OCI-LY3 (cell line): Measurements from ENCODE around the gene TTC7B.

Experiments used
- EZH2phosphoT487 ChIP-seq: fragments of 200-600 bp; shearing (Covaris generic); IDR thresholded peaks from 2 replicates; pipeline ENCODE4 v1.6.1; 2018; ENCODE audit warnings: antibody characterized with exemption, mixed run types, low read depth
- TF ChIP-seq, protein P1 (sequence below): fragments of 200-600, 300-600 bp; sonication (generic); IDR thresholded peaks from 2 replicates; pipeline ENCODE4 v1.5.1; 2014; ENCODE audit warnings: antibody characterized with exemption, low read length, low read depth

DNA sequence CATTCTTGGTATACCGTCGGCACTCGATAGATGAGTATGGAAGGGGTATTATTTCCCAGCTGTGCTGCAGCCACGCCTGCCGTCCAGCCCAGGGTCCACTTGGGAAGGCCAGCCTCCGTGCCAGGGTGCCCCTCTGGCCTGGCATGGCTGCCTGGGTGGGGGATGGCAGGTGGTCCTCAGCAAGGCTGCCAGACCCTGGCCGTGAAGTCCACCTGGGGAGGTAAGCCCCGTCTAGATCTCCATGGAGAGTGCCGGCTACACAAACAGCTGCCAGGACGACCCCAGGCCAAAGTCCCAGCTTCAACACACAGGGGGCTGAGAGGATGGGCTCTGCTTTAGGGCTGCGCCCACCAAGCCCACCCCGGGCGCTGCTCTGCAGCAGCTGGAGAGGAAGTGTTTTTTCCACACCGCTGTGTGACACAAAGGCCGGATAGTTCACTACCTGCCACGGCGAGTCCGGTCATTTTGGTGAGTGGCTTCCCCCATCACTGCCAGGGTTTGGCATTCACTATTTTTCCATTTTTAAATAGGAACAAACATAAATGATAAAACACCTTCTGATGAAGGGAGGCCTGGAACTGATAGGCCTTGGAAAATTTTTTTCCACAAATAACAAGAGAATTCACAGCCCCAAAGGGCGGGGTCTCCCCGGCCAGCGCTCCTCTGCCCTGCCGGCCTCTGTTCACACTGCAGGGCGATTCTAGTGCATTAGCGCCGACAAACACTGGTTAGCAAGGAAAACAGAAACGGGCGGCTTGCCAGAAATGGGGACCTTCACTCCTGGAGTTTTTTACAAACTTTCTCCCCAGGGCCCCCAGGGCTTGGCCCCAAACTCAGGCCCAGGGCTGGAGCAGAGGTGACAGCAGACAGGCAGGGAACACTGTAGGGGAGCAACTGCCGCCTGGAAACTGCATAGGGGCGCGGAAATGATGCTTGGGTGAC is 257.9 kb downstream of the TTC7B start:
- TF ChIP-seq, protein P1, sequence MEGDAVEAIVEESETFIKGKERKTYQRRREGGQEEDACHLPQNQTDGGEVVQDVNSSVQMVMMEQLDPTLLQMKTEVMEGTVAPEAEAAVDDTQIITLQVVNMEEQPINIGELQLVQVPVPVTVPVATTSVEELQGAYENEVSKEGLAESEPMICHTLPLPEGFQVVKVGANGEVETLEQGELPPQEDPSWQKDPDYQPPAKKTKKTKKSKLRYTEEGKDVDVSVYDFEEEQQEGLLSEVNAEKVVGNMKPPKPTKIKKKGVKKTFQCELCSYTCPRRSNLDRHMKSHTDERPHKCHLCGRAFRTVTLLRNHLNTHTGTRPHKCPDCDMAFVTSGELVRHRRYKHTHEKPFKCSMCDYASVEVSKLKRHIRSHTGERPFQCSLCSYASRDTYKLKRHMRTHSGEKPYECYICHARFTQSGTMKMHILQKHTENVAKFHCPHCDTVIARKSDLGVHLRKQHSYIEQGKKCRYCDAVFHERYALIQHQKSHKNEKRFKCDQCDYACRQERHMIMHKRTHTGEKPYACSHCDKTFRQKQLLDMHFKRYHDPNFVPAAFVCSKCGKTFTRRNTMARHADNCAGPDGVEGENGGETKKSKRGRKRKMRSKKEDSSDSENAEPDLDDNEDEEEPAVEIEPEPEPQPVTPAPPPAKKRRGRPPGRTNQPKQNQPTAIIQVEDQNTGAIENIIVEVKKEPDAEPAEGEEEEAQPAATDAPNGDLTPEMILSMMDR: no peak
- no peak for TF ChIP-seq EZH2phosphoT487
